HepG2 (cell line): ENCODE data around the gene KANSL1. TPM values are rescaled to one million over a fixed set of nuclear protein-coding genes. Genes with fewer than 3 reads are reported as not detected.
A peak's percentile ranks its signal among the peaks of the same experiment; 100 is the strongest.

Experiments used
- ATAC-seq: fragments of 200-7000 bp; cut with Tn5 transposase; 3 replicates; pipeline ENCODE4 v1.9.1; 2020; ENCODE audit warnings: mild to moderate bottlenecking, moderate library complexity
- BruUV-seq: library from RNA; stranded (reverse); fragments of 400-500 nt; replicated peaks from 2 replicates; lab custom pipeline; 2021; lab: Mats Ljungman, UMichigan
- CTCF ChIA-PET: fragments of 300-600 bp; formaldehyde crosslinking; extraction: SDS; loops from one replicate; lab custom pipeline; 2021; ENCODE audit warnings: low total read pairs, inconsistent platforms, low intra/inter-chr PET ratio; lab: Yijun Ruan, JAX
- POLR2A ChIA-PET: fragments of 350-600 bp; sonication (Branson Sonifier 250); formaldehyde crosslinking; loops from one replicate; lab custom pipeline; 2020; ENCODE audit warnings: antibody characterized with exemption, inconsistent platforms; lab: Yijun Ruan, JAX
- DNase-seq: peaks from one replicate; pipeline ENCODE4 v3.0.0-alpha.2; 2015; ENCODE audit warnings: low spot score
- FAIRE-seq: peaks from 3 replicates; lab custom pipeline; 2011; peaks lifted over from hg19 to GRCh38; lab: Jason Lieb, UNC
- H2AFZ ChIP-seq: one replicate; pipeline ENCODE4 v1.6.1; 2011; ENCODE audit warnings: low read length, inconsistent platforms
- H3K27ac ChIP-seq: fragments of 300-600 bp; 3 replicates; pipeline ENCODE4 v1.8.0; 2011; ENCODE audit warnings: mixed run types, mild to moderate bottlenecking, mixed read lengths, low read length, inconsistent platforms; ENCODE audit not compliant: insufficient read depth; ENCODE audit errors: extremely low read length
- H3K27me3 ChIP-seq, 2 experiments: fragments of 200-600 bp in 1 of 2; 2 replicates in 1 of 2; 3 replicates in 1 of 2; pipeline versions ENCODE4 v1.6.0 to v1.8.0; 2011; ENCODE audit warnings: low read length in 2 of 2, mild to moderate bottlenecking in 2 of 2, moderate library complexity in 2 of 2, inconsistent platforms in 1 of 2; ENCODE audit not compliant: insufficient read depth in 2 of 2, control insufficient read depth in 1 of 2
- H3K36me3 ChIP-seq, 2 experiments: fragments of 200-600 bp in 1 of 2; replicated peaks in 1 of 2; 2 replicates in 1 of 2; 3 replicates in 1 of 2; pipeline versions ENCODE4 v1.5.1 to v1.8.0; 2011; ENCODE audit warnings: low read length in 2 of 2, inconsistent platforms in 1 of 2; ENCODE audit not compliant: insufficient read depth in 2 of 2, control insufficient read depth in 1 of 2
- H3K4me1 ChIP-seq: 2 replicates; pipeline ENCODE4 v1.5.1; 2012; ENCODE audit warnings: low read length, inconsistent platforms; ENCODE audit not compliant: insufficient read depth
- H3K4me2 ChIP-seq: 2 replicates; pipeline ENCODE4 v1.6.0; 2011; ENCODE audit warnings: low read depth, low read length, inconsistent platforms
- H3K4me3 ChIP-seq, 3 experiments: fragments of 200-600 bp in 1 of 3; sonication (generic), shearing (Covaris generic) in 1 of 3; replicated peaks in 1 of 3; 2 replicates each; pipeline ENCODE4 v1.5.1; 2011 to 2016; ENCODE audit warnings: low read length in 3 of 3, inconsistent platforms in 2 of 3, low read depth in 2 of 3, mild to moderate bottlenecking in 2 of 3, control low read depth in 1 of 3, mixed read lengths in 1 of 3; ENCODE audit not compliant: insufficient read depth in 1 of 3
- H3K79me2 ChIP-seq: one replicate; pipeline ENCODE4 v1.6.1; 2011; ENCODE audit warnings: low read length, inconsistent platforms; ENCODE audit not compliant: insufficient read depth
- H3K9ac ChIP-seq: 2 replicates; pipeline ENCODE4 v1.6.0; 2011; ENCODE audit warnings: mild to moderate bottlenecking, low read depth, low read length, inconsistent platforms; ENCODE audit not compliant: insufficient read depth
- H3K9me3 ChIP-seq: 2 replicates; pipeline ENCODE4 v1.5.1; 2012; ENCODE audit warnings: mild to moderate bottlenecking, low read length
- H4K20me1 ChIP-seq: 2 replicates; pipeline ENCODE4 v1.6.0; 2011; ENCODE audit warnings: inconsistent platforms, mild to moderate bottlenecking, low read length, moderate library complexity; ENCODE audit not compliant: insufficient read depth
- CHCHD3 ChIP-seq: sonication (generic); formaldehyde crosslinking; IDR thresholded peaks from 2 replicates; pipeline ENCODE4 v1.8.0; 2022; ENCODE audit warnings: mild to moderate bottlenecking, missing genetic modification reagents, moderate library complexity
- NCOA5 ChIP-seq: sonication (generic); formaldehyde crosslinking; IDR thresholded peaks from 2 replicates; pipeline ENCODE4 v1.4.0; 2020; ENCODE audit warnings: missing genetic modification reagents
- RBM22 ChIP-seq: fragments of 200-400 bp; formaldehyde crosslinking; optimal IDR thresholded peaks from 2 replicates; pipeline ENCODE3; 2017; ENCODE audit warnings: mild to moderate bottlenecking, low read length, moderate library complexity
- SP140L ChIP-seq: sonication (generic); formaldehyde crosslinking; IDR thresholded peaks from 2 replicates; pipeline ENCODE4 v1.4.0; 2020; ENCODE audit warnings: missing genetic modification reagents, borderline replicate concordance
- ZNF121 ChIP-seq: sonication (generic); formaldehyde crosslinking; IDR thresholded peaks from 2 replicates; pipeline ENCODE4 v1.5.0; 2020; ENCODE audit warnings: mild to moderate bottlenecking, missing genetic modification reagents
- ZNF710 ChIP-seq: sonication (generic); formaldehyde crosslinking; IDR thresholded peaks from 2 replicates; pipeline ENCODE4 v1.5.0; 2020; ENCODE audit warnings: mild to moderate bottlenecking, missing genetic modification reagents, borderline replicate concordance
- WGBS: methylation state at CpG from one replicate; pipeline ENCODE4 v1.1.6; 2017; ENCODE audit warnings: low lambda C conversion rate; 5-methylcytosine and 5-hydroxymethylcytosine counted together
- in situ Hi-C: cut with HindIII; loops from 2 replicates; pipeline ENCODE4 v1.10.0; 2017; ENCODE audit warnings: low pct_unique_long_range_greater_than_20kb; ENCODE audit not compliant: extremely low pct_ligation_motif_present
- intact Hi-C: fragments of 100-400 bp; cut with micrococcal nuclease; formaldehyde crosslinking; loops from one replicate; pipeline ENCODE4 v1.10.0; 2022; ENCODE audit not compliant: unreplicated experiment
- polyA plus RNA-seq, 8 experiments: library from polyadenylated mRNA; depleted of rRNA in 3 of 8; stranded (reverse) in 7 of 8; unstranded in 1 of 8; fragments of >200 nt; fragmentation: Illumina TruSeq in 4 of 8; extraction: Trizol in 4 of 8; gene quantifications; 2 replicates each; pipeline versions ENCODE4 v1.2.1 to v1.2.3, GENCODE V29; 2011 to 2016; ENCODE audit warnings: low read depth in 4 of 8, missing spikeins in 1 of 8, mixed read lengths in 1 of 8; ENCODE audit not compliant: insufficient read depth in 1 of 8
- total RNA-seq, 5 experiments: library from RNA; depleted of rRNA; stranded (reverse); fragments of >200 nt; fragmentation: Illumina TruSeq; extraction: Trizol; gene quantifications; 2 replicates each; pipeline ENCODE4 v1.2.3, GENCODE V29; 2016; ENCODE audit warnings: low read depth in 1 of 5

KANSL1 gene
- total and polyA plus RNA-seq, 2 of the 13 experiments (the other 11 are each of a cell fraction or from before 2014, with no cell fraction given): 24.0 to 59.6 TPM

GRCh38 chr17:46028981-46029565 lies 164.2 kb downstream of the KANSL1 start:
- no peaks in the 10 kb centered on the region for H3K27me3 ChIP-seq
- no peak overlapping the region for H3K27ac ChIP-seq
- no peaks in the 10 kb centered on the region for H4K20me1 ChIP-seq
- no peak overlapping the region for H3K4me3 ChIP-seq
- ChIA-PET CTCF (no interaction called here), POLR2A (no interaction called here)
- intact Hi-C loops: no loop called here
- peaks cover 42 to 69% of the 10 kb centered on the region in 2 experiments for H3K36me3 ChIP-seq
- ATAC-seq (no peak), DNase-seq (no peak), FAIRE-seq (no peak)
- H3K9me3 ChIP-seq: no peaks in the 10 kb centered on the region
- in situ Hi-C loops: no loop called here
- WGBS: 94% methylated on average over 4 of the region's 4 CpGs
- H3K4me2 ChIP-seq: no peak overlapping the region
- peak; percentile 63 for TF ChIP-seq ZNF121 (CRISPR knock-in tag)
- TF ChIP-seq RBM22: peak; percentile 72
- no peak for TF ChIP-seq ZNF710 (CRISPR knock-in tag)
- no peak for TF ChIP-seq SP140L (CRISPR knock-in tag)
- H3K9ac ChIP-seq: no peak overlapping the region
- no peaks in the 10 kb centered on the region for H3K4me1 ChIP-seq
- H3K79me2 ChIP-seq: no peaks in the 10 kb centered on the region
- no peak overlapping the region for H2AFZ ChIP-seq
- no TSS peak for BruUV-seq

- TF ChIP-seq NCOA5 (CRISPR knock-in tag) (no peak), CHCHD3 (CRISPR knock-in tag) (no peak)
- TF ChIP-seq, all 625 proteins: peak for 0
- ATAC-seq (no peak), FAIRE-seq (no peak), DNase-seq (no peak)
- no peaks in the 10 kb centered on the region for H3K9me3 ChIP-seq
- no peaks in the 10 kb centered on the region for H3K79me2 ChIP-seq
- H3K4me1 ChIP-seq: no peaks in the 10 kb centered on the region
- no peak overlapping the region for H3K4me2 ChIP-seq
- no TSS peak for BruUV-seq
- in situ Hi-C loops: no loop called here
- no peak overlapping the region for H2AFZ ChIP-seq
- no peaks in the 10 kb centered on the region for H3K27me3 ChIP-seq
- WGBS: over 99% methylated on average over 3 of the region's 3 CpGs
- CTCF ChIA-PET: no interaction called here
- no peak overlapping the region for H3K27ac ChIP-seq
- H4K20me1 ChIP-seq: no peaks in the 10 kb centered on the region
- intact Hi-C loops: no loop called here
- POLR2A ChIA-PET: interaction anchor here (1.1 kb wide), 1 partner anchor 24 kb away, joined by 3 read pairs; no protein-coding TSS in a partner anchor
- H3K36me3 ChIP-seq: peaks cover 37 to 62% of the 10 kb centered on the region in 2 experiments
- no peak overlapping the region for H3K9ac ChIP-seq
- H3K4me3 ChIP-seq: no peak overlapping the region
Measured at GRCh38 chr17:46028374-46028773, 164.9 kb downstream of the KANSL1 start.
